MM.1S (cell line): ENCODE measurements around the gene GIT1.

Experiments
- DNase-seq: peaks from one replicate; pipeline ENCODE4 v3.0.0-alpha.2; 2015
- H2AFZ ChIP-seq: fragments of 300-600 bp; sonication (generic); 2 replicates; pipeline ENCODE4 v1.6.0; 2016; ENCODE audit warnings: antibody characterized with exemption, low read length
- H3F3A ChIP-seq: fragments of 300-600 bp; sonication (generic); 2 replicates; pipeline ENCODE4 v1.6.1; 2016; ENCODE audit warnings: mild to moderate bottlenecking, antibody characterized with exemption, low read length, moderate library complexity, mixed read lengths; ENCODE audit not compliant: insufficient read depth
- H3K27ac ChIP-seq: fragments of 300-600 bp; sonication (generic); 2 replicates; pipeline ENCODE4 v1.5.1; 2016; ENCODE audit warnings: mild to moderate bottlenecking, low read length
- H3K27me3 ChIP-seq: fragments of 300-600 bp; sonication (generic); replicated peaks from 2 replicates; pipeline ENCODE4 v1.6.0; 2016; ENCODE audit warnings: low read length; ENCODE audit not compliant: insufficient read depth
- H3K36me3 ChIP-seq: fragments of 300-600 bp; sonication (generic); replicated peaks from 2 replicates; pipeline ENCODE4 v1.6.1; 2016; ENCODE audit warnings: mild to moderate bottlenecking, low read length, mixed read lengths; ENCODE audit not compliant: insufficient read depth
- H3K4me1 ChIP-seq: fragments of 300-600 bp; sonication (generic); 2 replicates; pipeline ENCODE4 v1.6.1; 2016; ENCODE audit warnings: low read length, mixed read lengths
- H3K4me2 ChIP-seq: fragments of 300-600 bp; sonication (generic); 2 replicates; pipeline ENCODE4 v1.6.0; 2016; ENCODE audit warnings: low read depth, low read length
- H3K4me3 ChIP-seq: fragments of 300-600 bp; sonication (generic); 2 replicates; pipeline ENCODE4 v1.5.1; 2016; ENCODE audit warnings: low read length, mixed read lengths
- H3K79me2 ChIP-seq: fragments of 300-600 bp; sonication (generic); 2 replicates; pipeline ENCODE4 v1.6.1; 2016; ENCODE audit warnings: mixed run types, low read length, mixed read lengths
- H3K9ac ChIP-seq: fragments of 300-600 bp; sonication (generic); 2 replicates; pipeline ENCODE4 v1.6.1; 2016; ENCODE audit warnings: low read length, mixed read lengths
- H3K9me2 ChIP-seq: fragments of 300-600 bp; sonication (generic); replicated peaks from 2 replicates; pipeline ENCODE4 v1.6.1; 2016; ENCODE audit warnings: mild to moderate bottlenecking, low read length, mixed read lengths; ENCODE audit not compliant: insufficient read depth
- H3K9me3 ChIP-seq: fragments of 300-600 bp; sonication (generic); replicated peaks from 2 replicates; pipeline ENCODE4 v1.6.1; 2016; ENCODE audit warnings: mild to moderate bottlenecking, low read length, mixed read lengths; ENCODE audit not compliant: insufficient read depth
- H4K20me1 ChIP-seq: fragments of 300-600 bp; sonication (generic); 2 replicates; pipeline ENCODE4 v1.6.1; 2016; ENCODE audit warnings: mild to moderate bottlenecking, low read length, moderate library complexity, mixed read lengths; ENCODE audit not compliant: insufficient read depth
- EZH2 ChIP-seq: fragments of 300-600 bp; sonication (generic); optimal IDR thresholded peaks from 2 replicates; pipeline ENCODE3; 2017; ENCODE audit warnings: low read depth, mild to moderate bottlenecking, antibody characterized with exemption, low read length, mixed read lengths
- EZH2phosphoT487 ChIP-seq: fragments of 300-600 bp; sonication (generic); IDR thresholded peaks from 2 replicates; pipeline ENCODE4 v1.6.1; 2018; ENCODE audit warnings: antibody characterized with exemption, low read length
- TF ChIP-seq, protein P1 (sequence below): fragments of 300-600 bp; sonication (generic); IDR thresholded peaks from 2 replicates; pipeline ENCODE4 v1.5.1; 2016; ENCODE audit warnings: antibody characterized with exemption, low read length, mixed read lengths

Gene GIT1

DNA sequence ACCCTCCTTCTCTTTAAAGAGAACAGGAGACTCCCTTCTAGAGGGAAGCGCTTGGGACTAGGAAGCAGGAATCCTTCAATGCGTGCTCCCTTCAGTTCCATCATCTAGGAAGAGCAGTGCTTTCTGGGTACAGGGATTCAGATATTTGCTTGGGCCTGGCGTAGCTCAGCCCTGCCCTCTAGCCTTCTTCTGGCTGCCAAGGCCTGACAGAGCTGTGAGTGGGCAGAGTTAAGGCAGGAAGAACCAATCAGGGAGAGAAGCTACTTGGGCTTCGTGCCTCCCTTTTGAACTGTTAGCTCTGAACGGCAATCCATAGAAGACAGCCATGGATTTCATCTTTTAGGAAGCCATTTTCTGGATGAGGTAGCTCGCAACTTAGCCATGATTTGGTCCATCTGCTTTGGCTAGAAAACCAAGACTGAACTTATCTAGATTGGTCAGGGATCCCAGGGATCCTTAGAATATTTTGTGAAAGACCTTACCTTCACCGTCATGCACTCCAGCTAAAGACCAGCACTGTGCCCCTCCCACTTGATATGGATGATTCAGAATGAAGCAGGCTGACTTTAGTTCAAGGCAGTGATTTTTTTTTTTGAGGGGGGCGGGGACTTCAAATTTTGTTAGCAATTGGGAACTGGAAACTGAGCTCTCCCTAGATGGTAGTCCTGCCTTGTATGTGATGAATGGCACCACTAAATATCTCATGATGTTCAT is 35.7 kb upstream of the GIT1 start:
- H3K36me3 ChIP-seq: no peaks in the 10 kb centered on the region
- H4K20me1 ChIP-seq: no peaks in the 10 kb centered on the region
- H3K79me2 ChIP-seq: no peaks in the 10 kb centered on the region
- 0 out of 2 replicates have a peak, but pooled peaks cover 4% of the 10 kb centered on the region for H3F3A ChIP-seq
- H3K27ac ChIP-seq: no peak overlapping the region
- no peak for DNase-seq
- H3K4me3 ChIP-seq: no peak overlapping the region
- H3K9me3 ChIP-seq: no peaks in the 10 kb centered on the region
- no peak overlapping the region for H3K4me2 ChIP-seq
- H3K9me2 ChIP-seq: no peaks in the 10 kb centered on the region
- H3K4me1 ChIP-seq: peaks cover 4% of the 10 kb centered on the region; the same call in 1 of the 2 replicates
- no peak overlapping the region for H3K9ac ChIP-seq
- TF ChIP-seq, protein P1, sequence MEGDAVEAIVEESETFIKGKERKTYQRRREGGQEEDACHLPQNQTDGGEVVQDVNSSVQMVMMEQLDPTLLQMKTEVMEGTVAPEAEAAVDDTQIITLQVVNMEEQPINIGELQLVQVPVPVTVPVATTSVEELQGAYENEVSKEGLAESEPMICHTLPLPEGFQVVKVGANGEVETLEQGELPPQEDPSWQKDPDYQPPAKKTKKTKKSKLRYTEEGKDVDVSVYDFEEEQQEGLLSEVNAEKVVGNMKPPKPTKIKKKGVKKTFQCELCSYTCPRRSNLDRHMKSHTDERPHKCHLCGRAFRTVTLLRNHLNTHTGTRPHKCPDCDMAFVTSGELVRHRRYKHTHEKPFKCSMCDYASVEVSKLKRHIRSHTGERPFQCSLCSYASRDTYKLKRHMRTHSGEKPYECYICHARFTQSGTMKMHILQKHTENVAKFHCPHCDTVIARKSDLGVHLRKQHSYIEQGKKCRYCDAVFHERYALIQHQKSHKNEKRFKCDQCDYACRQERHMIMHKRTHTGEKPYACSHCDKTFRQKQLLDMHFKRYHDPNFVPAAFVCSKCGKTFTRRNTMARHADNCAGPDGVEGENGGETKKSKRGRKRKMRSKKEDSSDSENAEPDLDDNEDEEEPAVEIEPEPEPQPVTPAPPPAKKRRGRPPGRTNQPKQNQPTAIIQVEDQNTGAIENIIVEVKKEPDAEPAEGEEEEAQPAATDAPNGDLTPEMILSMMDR: no peak
- TF ChIP-seq EZH2: no peak
- TF ChIP-seq EZH2phosphoT487: no peak
- H2AFZ ChIP-seq: no peak overlapping the region
- no peaks in the 10 kb centered on the region for H3K27me3 ChIP-seq

DNA sequence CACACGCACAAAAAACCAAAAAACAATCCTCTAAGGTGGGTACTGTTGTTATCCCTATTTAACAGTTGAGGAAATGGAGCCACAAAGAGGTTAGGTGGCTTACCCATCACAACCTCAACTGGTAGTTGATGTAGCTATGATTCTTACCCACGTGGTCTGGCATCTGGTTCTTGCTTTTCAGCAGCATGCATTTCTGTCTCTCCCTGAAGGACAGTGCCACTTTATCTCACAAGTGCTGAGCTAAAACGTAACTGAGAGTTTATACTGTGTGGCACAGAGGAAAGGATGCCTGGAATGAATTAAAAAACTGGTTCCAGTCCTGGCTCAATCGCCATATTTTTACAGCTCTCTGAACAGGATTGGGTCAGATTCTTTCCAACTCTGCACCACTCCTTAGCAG is 35.1 kb upstream of the GIT1 start:
- DNase-seq: no peak
- Histone ChIP-seq H3K9me2 (no peaks in the 10 kb centered on the region), H3K36me3 (no peaks in the 10 kb centered on the region), H3K9me3 (no peaks in the 10 kb centered on the region), H3K4me2 (no peak overlapping the region), H3K4me1 (peaks cover 4% of the 10 kb centered on the region; the same call in 1 of the 2 replicates), H3F3A (0 out of 2 replicates have a peak, but pooled peaks cover 4% of the 10 kb centered on the region), H3K27me3 (no peaks in the 10 kb centered on the region), H3K4me3 (no peak overlapping the region), H3K9ac (no peak overlapping the region), H4K20me1 (no peaks in the 10 kb centered on the region), H2AFZ (no peak overlapping the region), H3K27ac (no peak overlapping the region), H3K79me2 (no peaks in the 10 kb centered on the region)
- TF ChIP-seq EZH2: no peak

DNA sequence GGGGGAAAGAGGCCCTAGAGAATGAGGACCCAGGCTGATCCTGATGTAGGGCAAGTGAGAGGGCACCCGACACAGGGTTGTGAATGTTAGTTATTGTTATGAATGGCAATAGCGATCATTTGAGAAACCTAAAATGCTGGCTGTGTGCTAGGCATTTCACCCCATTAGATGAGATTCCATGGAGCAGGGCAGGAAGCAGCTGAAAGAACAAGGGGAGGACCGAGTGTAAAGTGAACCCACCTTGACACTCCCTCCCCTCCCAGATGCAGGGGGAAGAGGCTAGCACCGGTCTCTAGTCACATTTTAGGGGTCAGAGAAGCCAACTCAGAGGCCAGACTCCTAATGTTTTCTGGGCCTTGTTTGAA is 33.8 kb upstream of the GIT1 start:
- no peak for DNase-seq
- peak overlapping the region; percentile 82 for H3K4me2 ChIP-seq
- peak overlapping the region; percentile 92 for H2AFZ ChIP-seq
- H3F3A ChIP-seq: peaks cover 9% of the 10 kb centered on the region; the same call in 1 of the 2 replicates
- H3K9me3 ChIP-seq: no peaks in the 10 kb centered on the region
- no peaks in the 10 kb centered on the region for H3K9me2 ChIP-seq
- no peaks in the 10 kb centered on the region for H4K20me1 ChIP-seq
- no peak overlapping the region for H3K27ac ChIP-seq
- H3K9ac ChIP-seq: peak overlapping the region; percentile 44; the same call in 1 of the 2 replicates
- H3K27me3 ChIP-seq: no peaks in the 10 kb centered on the region
- no peaks in the 10 kb centered on the region for H3K36me3 ChIP-seq
- H3K79me2 ChIP-seq: no peaks in the 10 kb centered on the region
- peak overlapping the region; percentile 74 for H3K4me3 ChIP-seq
- H3K4me1 ChIP-seq: peaks cover 9% of the 10 kb centered on the region
- TF ChIP-seq, protein P1: no peak
- no peak for TF ChIP-seq EZH2
- TF ChIP-seq EZH2phosphoT487: no peak
